RWPE1 (cell line): Measurements from ENCODE around the gene GLMP.

ENCODE experiments used
- CTCF ChIA-PET: fragments of 350-600 bp; sonication (Branson Sonifier 250); formaldehyde crosslinking; extraction: SDS; loops from one replicate; lab custom pipeline; 2021; lab: Yijun Ruan, JAX
- POLR2A ChIA-PET: fragments of 400-600 bp; formaldehyde crosslinking; extraction: SDS; loops from one replicate; lab custom pipeline; 2020; ENCODE audit warnings: antibody characterized with exemption; ENCODE audit not compliant: low non-redundant PET; lab: Yijun Ruan, JAX
- DNase-seq: peaks from one replicate; pipeline ENCODE4 v3.0.0; 2012; ENCODE audit warnings: low spot score
- H3K27ac ChIP-seq: fragments of 450-650 bp; 2 replicates; pipeline ENCODE4 v1.5.1; 2017
- CTCF ChIP-seq: fragments of 450-650 bp; conservative IDR thresholded peaks from 2 replicates; pipeline ENCODE4 v1.5.1; 2017; ENCODE audit warnings: low read depth, mild to moderate bottlenecking

Gene GLMP

GRCh38 chr1:156283521-156283920 is 12.0 kb downstream of the GLMP start:
- DNase-seq, result no peak
- no peak overlapping the region for H3K27ac ChIP-seq
- CTCF ChIA-PET, result interaction anchor here (0.6 kb wide), 1 partner anchor 164 kb away, joined by 3 read pairs; no protein-coding TSS in a partner anchor
- TF ChIP-seq CTCF, result no peak
- POLR2A ChIA-PET, result no interaction called here

- peak within 1 kb of the TSS; percentile 88 for H3K27ac ChIP-seq
- TF ChIP-seq CTCF, result no peak
- ChIA-PET POLR2A (interaction anchor here (1.3 kb wide), 1 partner anchor 10 kb away, joined by 3 read pairs; no protein-coding TSS in a partner anchor), CTCF (interaction anchor here (0.6 to 1.9 kb wide), 3 partner anchors 37 to 275 kb away, joined by 3 to 7 read pairs (median 3); no protein-coding TSS in a partner anchor)
- DNase-seq, result peak; percentile 92
Measured at GRCh38 chr1:156282479-156283222, 12.8 kb downstream of the GLMP start, which contains the start of gene SMG5. SMG5 (minus strand) TSS chr1:156282825; CDS start chr1:156282680, 145 bp downstream.

GRCh38 chr1:156281693-156282478 is 13.6 kb downstream of the GLMP start:
- TF ChIP-seq CTCF, result no peak
- ChIA-PET CTCF (interaction anchor here (1.9 kb wide), 1 partner anchor 38 kb away, joined by 7 read pairs; no protein-coding TSS in a partner anchor), POLR2A (interaction anchor here (0.6 to 1.3 kb wide), 2 partner anchors 9 to 50 kb away, joined by 3 read pairs; no protein-coding TSS in a partner anchor)
- peak overlapping the region; percentile 88 for H3K27ac ChIP-seq
- no peak for DNase-seq

GRCh38 chr1:156281281-156281680 is 14.2 kb downstream of the GLMP start:
- TF ChIP-seq CTCF, result no peak
- ChIA-PET POLR2A (interaction anchor here (0.6 kb wide), 1 partner anchor 19 kb away, joined by 5 read pairs; no protein-coding TSS in a partner anchor), CTCF (interaction anchor here (0.6 to 1.9 kb wide), 3 partner anchors 38 to 377 kb away, joined by 3 to 7 read pairs (median 3); no protein-coding TSS in a partner anchor)
- peak overlapping the region; percentile 88 for H3K27ac ChIP-seq
- DNase-seq, result no peak

- CTCF ChIA-PET, result no interaction called here
- no peak for TF ChIP-seq CTCF
- DNase-seq, result no peak
- POLR2A ChIA-PET, result no interaction called here
- H3K27ac ChIP-seq, result no peak overlapping the region
Measured at GRCh38 chr1:156279837-156280236, 15.6 kb downstream of the GLMP start.

- no peak for TF ChIP-seq CTCF
- ChIA-PET CTCF (interaction anchor here (1.1 kb wide), 1 partner anchor 15 kb away, joined by 3 read pairs; no protein-coding TSS in a partner anchor), POLR2A (no interaction called here)
- no peak for DNase-seq
- H3K27ac ChIP-seq, result peak overlapping the region; percentile 68
Measured at GRCh38 chr1:156276966-156277381, 18.5 kb downstream of the GLMP start.
